T-cell (primary cell): Measurements from ENCODE around the gene FIBP. TPM values are rescaled to one million over a fixed set of nuclear protein-coding genes. Genes with fewer than 3 reads are reported as not detected.

ENCODE experiments used
- ATAC-seq, 4 experiments: fragments of 200-7000 bp in 3 of 4; fragments of 150-1000 bp in 1 of 4; cut with Tn5 transposase; replicated peaks in 1 of 4; 1 replicate in 3 of 4; 2 replicates in 1 of 4; pipeline ENCODE4 v1.10.0; 2021; ENCODE audit warnings: moderate library complexity in 3 of 4, mild to moderate bottlenecking in 2 of 4, moderate number of reproducible peaks in 1 of 4
- CTCF ChIA-PET, 2 donors: fragments of 300-600 bp; sonication (Branson Sonifier 250); formaldehyde crosslinking; loops; one replicate each; lab custom pipeline; 2022; ENCODE audit warnings: antibody characterized with exemption in 2 of 2; lab: Charles Lee
- POLR2A ChIA-PET, 2 donors: fragments of 300-600 bp; sonication (Branson Sonifier 250); formaldehyde crosslinking; loops; one replicate each; lab custom pipeline; 2022; ENCODE audit warnings: antibody characterized with exemption in 2 of 2; lab: Charles Lee
- DNase-seq, 35 experiments: peaks; one replicate each; pipeline versions ENCODE4 v3.0.0 to v3.0.0-alpha.2; 2013 to 2023
- H3K27ac ChIP-seq: one replicate; pipeline ENCODE4 v1.5.1; 2013; ENCODE audit warnings: low read length
- H3K27me3 ChIP-seq, 2 experiments: replicated peaks in 1 of 2; 1 replicate in 1 of 2; 2 replicates in 1 of 2; pipeline versions ENCODE4 v1.6.1 to v1.7.0; 2013; ENCODE audit warnings: low read length in 1 of 2, mixed read lengths in 1 of 2; ENCODE audit not compliant: control insufficient read depth in 2 of 2, insufficient read depth in 2 of 2; ENCODE audit errors: extremely low read depth in 1 of 2
- H3K36me3 ChIP-seq, 2 donors: 1 replicate in 1 of 2; 2 replicates in 1 of 2; pipeline versions ENCODE4 v1.6.1 to v1.7.0; 2013; ENCODE audit warnings: low read length in 1 of 2; ENCODE audit not compliant: control insufficient read depth in 2 of 2, insufficient read depth in 1 of 2; ENCODE audit errors: extremely low read depth in 1 of 2
- H3K4me1 ChIP-seq, 2 experiments: 1 replicate in 1 of 2; 2 replicates in 1 of 2; pipeline versions ENCODE4 v1.6.1 to v1.7.0; 2013; ENCODE audit warnings: low read length in 2 of 2, mixed read lengths in 1 of 2; ENCODE audit not compliant: insufficient read depth in 2 of 2, control insufficient read depth in 1 of 2; ENCODE audit errors: extremely low read depth in 1 of 2
- H3K4me3 ChIP-seq, 2 donors: 1 replicate in 1 of 2; 2 replicates in 1 of 2; pipeline versions ENCODE4 v1.5.1 to v1.7.0; 2013; ENCODE audit warnings: mild to moderate bottlenecking in 2 of 2, low read length in 1 of 2, moderate library complexity in 1 of 2; ENCODE audit not compliant: control insufficient read depth in 1 of 2; ENCODE audit errors: extremely low read depth in 1 of 2
- H3K9me3 ChIP-seq: 2 replicates; pipeline ENCODE4 v1.7.0; 2013
- H3K27ac Mint-ChIP-seq, 2 donors: one replicate each; pipeline ENCODE4 v1.8.0; 2020 to 2021; ENCODE audit warnings: mild to moderate bottlenecking in 2 of 2, mixed read lengths in 2 of 2
- H3K27me3 Mint-ChIP-seq, 2 donors: one replicate each; pipeline ENCODE4 v1.8.0; 2021 to 2022; ENCODE audit warnings: mixed read lengths in 2 of 2
- H3K36me3 Mint-ChIP-seq: one replicate; pipeline ENCODE4 v1.8.0; 2021; ENCODE audit warnings: mixed read lengths
- H3K4me1 Mint-ChIP-seq, 3 donors: one replicate each; pipeline ENCODE4 v1.8.0; 2020 to 2022; ENCODE audit warnings: mixed read lengths in 3 of 3, mild to moderate bottlenecking in 1 of 3
- H3K4me3 Mint-ChIP-seq, 3 donors: one replicate each; pipeline ENCODE4 v1.8.0; 2020 to 2022; ENCODE audit warnings: mild to moderate bottlenecking in 3 of 3, mixed read lengths in 3 of 3, moderate library complexity in 3 of 3
- H3K9me3 Mint-ChIP-seq, 3 donors: one replicate each; pipeline ENCODE4 v1.8.0; 2020 to 2022; ENCODE audit warnings: mixed read lengths in 3 of 3
- WGBS: methylation state at CpG from one replicate; pipeline ENCODE4 v1.1.5; 2013; ENCODE audit warnings: missing lambda C conversion rate; ENCODE audit not compliant: insufficient coverage; 5-methylcytosine and 5-hydroxymethylcytosine counted together
- total RNA-seq, 35 experiments: library from RNA in 6 of 35; stranded (reverse) in 6 of 35; fragments of 120-200 nt in 1 of 35; gene quantifications; one replicate each; pipeline versions ENCODE4 v1.2.1 to v1.2.4 and lab custom pipeline; 2013 to 2026

The FIBP gene
- total RNA-seq, 5 donors from 2014 or later (not counting 1 experiment from before 2014, with no cell fraction given), result 30.2 to 47.1 (median 39.2) TPM

GRCh38 chr11:65856689-65857499 lies 31.4 kb downstream of the FIBP start:
- H3K4me1 ChIP-seq, result peaks cover 22 to 74% of the 10 kb centered on the region in 2 experiments
- H3K9me3 ChIP-seq, result no peaks in the 10 kb centered on the region
- POLR2A ChIA-PET, result no interaction called here
- peaks cover 14 to 51% of the 10 kb centered on the region in 2 donors for H3K36me3 ChIP-seq
- H3K27ac Mint-ChIP-seq, result peak overlapping the region; percentile 90 to 91
- DNase-seq (peak; percentile 67 to 88 (median 82)), ATAC-seq (peak; percentile 9 to 26 (median 19))
- CTCF ChIA-PET, result no interaction called here
- H3K36me3 Mint-ChIP-seq, result peaks cover 42% of the 10 kb centered on the region
- H3K27ac ChIP-seq, result peak overlapping the region; percentile 40
- no peaks in the 10 kb centered on the region for H3K27me3 ChIP-seq
- no peaks in the 10 kb centered on the region for H3K9me3 Mint-ChIP-seq
- no peaks in the 10 kb centered on the region for H3K27me3 Mint-ChIP-seq
- peak overlapping the region; percentile 90 to 93 for H3K4me3 ChIP-seq
- H3K4me1 Mint-ChIP-seq, result peaks cover 59 to 65% (median 64%) of the 10 kb centered on the region in 3 donors
- under 1% methylated on average over 57 of the region's 57 CpGs for WGBS
- H3K4me3 Mint-ChIP-seq, result peak overlapping the region; percentile 84 to 97 (median 86)

DNA sequence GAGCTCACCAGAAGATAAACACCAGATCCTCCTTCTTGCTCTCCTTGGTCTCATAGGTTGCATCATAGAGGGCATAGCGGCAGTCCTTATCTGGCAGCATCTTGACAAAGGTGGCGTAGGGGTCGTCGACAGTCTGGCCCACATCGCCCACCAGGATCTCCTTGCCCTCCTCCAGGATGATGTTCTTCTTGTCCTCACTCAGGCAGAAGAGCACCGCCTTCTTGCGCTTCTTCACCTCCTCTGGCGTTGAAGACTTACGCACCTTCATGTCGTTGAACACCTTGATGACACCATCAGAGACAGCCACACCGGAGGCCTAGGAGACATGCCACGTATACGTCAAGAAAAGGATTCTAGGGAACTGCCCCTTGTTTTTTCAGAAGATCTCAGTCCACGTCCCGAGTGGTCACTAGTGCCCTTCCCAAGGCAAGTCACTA lies 32.3 kb downstream of the FIBP start:
- ATAC-seq, result no peak
- Histone ChIP-seq H3K27me3 (no peaks in the 10 kb centered on the region), H3K36me3 (peaks cover 21 to 57% of the 10 kb centered on the region in 2 donors), H3K4me1 (peaks cover 17 to 64% of the 10 kb centered on the region in 2 experiments), H3K27ac (peak overlapping the region; percentile 40), H3K4me3 (peak overlapping the region; percentile 90 to 93), H3K9me3 (no peaks in the 10 kb centered on the region)
- 82% methylated on average over 15 of the region's 15 CpGs for WGBS
- Mint-ChIP-seq H3K27ac (peak overlapping the region; percentile 90 to 91), H3K9me3 (no peaks in the 10 kb centered on the region), H3K36me3 (peaks cover 48% of the 10 kb centered on the region), H3K27me3 (no peaks in the 10 kb centered on the region), H3K4me3 (peak overlapping the region; percentile 84 to 97 (median 86)), H3K4me1 (peaks cover 51 to 56% (median 55%) of the 10 kb centered on the region in 3 donors)
- CTCF ChIA-PET, result no interaction called here
- POLR2A ChIA-PET, result no interaction called here
- DNase-seq, result peak in 1 of 35 experiments; percentile 14

DNA sequence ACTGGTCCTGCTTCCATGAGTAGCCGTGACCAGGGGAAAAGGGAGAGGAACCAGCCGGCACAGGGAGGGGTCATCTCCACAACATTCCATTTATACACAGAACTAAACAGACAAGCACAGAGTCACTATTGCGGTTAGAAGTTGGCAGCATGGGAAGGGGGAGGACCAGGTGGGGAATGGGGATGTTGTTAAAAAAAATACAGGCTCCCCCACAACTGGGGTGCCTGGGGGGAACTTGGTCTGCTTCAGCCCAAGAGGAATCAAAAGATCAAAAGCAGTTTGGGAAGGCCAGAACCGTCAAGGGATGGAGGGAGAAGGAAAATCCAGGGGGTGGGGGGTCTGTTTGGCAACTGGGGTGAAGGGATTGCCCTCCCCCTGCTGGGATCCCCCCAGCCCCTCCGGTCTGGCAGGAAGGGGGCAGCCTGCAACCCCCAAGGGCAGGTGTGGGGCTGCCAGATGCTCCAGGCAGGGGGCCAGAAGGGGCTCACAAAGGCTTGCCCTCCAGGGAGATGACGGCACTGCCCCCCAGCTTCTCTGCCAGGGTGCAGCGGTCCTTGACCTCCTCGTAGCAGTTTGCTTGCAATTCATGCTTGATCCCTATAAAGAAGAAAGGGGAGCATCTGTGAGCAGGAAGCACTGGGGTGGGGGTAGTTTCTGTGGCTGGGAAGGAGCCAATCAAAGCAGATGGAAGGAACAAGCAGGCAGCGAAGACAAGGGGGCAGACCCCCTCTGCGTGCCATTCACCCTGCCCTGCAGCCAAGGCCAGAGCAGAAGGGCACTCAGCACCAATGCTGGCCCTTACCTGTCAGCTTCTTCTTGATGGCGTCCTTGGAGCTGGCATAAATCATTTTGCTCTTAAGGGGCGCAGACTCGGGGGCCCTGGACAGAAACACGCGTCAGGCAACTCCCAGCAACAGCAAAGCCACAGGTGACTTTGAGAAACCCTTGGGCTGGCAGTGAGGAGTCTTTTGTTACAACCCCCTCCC lies 33.1 kb downstream of the FIBP start:
- H3K9me3 ChIP-seq, result no peaks in the 10 kb centered on the region
- H3K27ac ChIP-seq, result no peak overlapping the region
- WGBS, result 90% methylated on average over 10 of the region's 15 CpGs
- H3K36me3 Mint-ChIP-seq, result peaks cover 48% of the 10 kb centered on the region
- H3K4me3 ChIP-seq, result no peak overlapping the region
- peaks cover 17 to 61% of the 10 kb centered on the region in 2 experiments for H3K4me1 ChIP-seq
- H3K4me1 Mint-ChIP-seq, result peaks cover 47 to 54% (median 53%) of the 10 kb centered on the region in 3 donors
- H3K27ac Mint-ChIP-seq, result peak overlapping the region; percentile 90 to 91
- ChIA-PET POLR2A (no interaction called here), CTCF (no interaction called here)
- H3K27me3 Mint-ChIP-seq, result no peaks in the 10 kb centered on the region
- no peak for ATAC-seq
- no peaks in the 10 kb centered on the region for H3K27me3 ChIP-seq
- H3K36me3 ChIP-seq, result peaks cover 21 to 62% of the 10 kb centered on the region in 2 donors
- no peaks in the 10 kb centered on the region for H3K9me3 Mint-ChIP-seq
- no peak for DNase-seq
- H3K4me3 Mint-ChIP-seq, result peak overlapping the region; percentile 61 to 97 (median 86)

DNA sequence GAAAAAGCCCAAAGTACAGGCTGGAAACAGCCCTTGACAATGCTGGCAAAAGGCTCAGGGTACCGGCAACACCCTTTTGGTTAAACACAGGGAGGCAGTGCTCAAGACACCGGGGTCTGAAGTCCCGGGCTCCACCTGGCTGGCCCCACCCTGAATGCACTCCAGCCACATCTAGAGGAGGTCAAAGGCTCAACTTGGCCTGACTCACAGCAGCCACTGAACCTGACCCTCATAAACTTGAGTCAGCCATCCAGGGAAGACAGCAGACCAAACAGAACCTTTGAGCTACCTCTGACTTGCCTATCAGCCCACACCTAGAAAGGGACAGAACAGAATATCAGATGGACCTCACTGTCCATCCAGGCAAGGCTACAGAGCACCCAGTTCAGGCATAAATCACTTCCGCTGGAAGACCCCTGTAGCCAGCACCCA lies 34.1 kb downstream of the FIBP start:
- H3K36me3 ChIP-seq, result peaks cover 21 to 62% of the 10 kb centered on the region in 2 donors
- H3K4me3 ChIP-seq, result no peak overlapping the region
- Mint-ChIP-seq H3K27ac (peak overlapping the region; percentile 3 to 67), H3K4me3 (peak overlapping the region in 2 of 3 donors; percentile 39 to 97), H3K27me3 (no peaks in the 10 kb centered on the region), H3K4me1 (peaks cover 41 to 48% (median 48%) of the 10 kb centered on the region in 3 donors), H3K9me3 (no peaks in the 10 kb centered on the region), H3K36me3 (peaks cover 48% of the 10 kb centered on the region)
- CTCF ChIA-PET, result no interaction called here
- ATAC-seq (no peak), DNase-seq (peak in 1 of 35 experiments; percentile 6)
- POLR2A ChIA-PET, result no interaction called here
- peaks cover 17 to 51% of the 10 kb centered on the region in 2 experiments for H3K4me1 ChIP-seq
- H3K27me3 ChIP-seq, result no peaks in the 10 kb centered on the region
- peak overlapping the region; percentile 1 for H3K27ac ChIP-seq
- WGBS, result 93% methylated on average over 2 of the region's 4 CpGs
- H3K9me3 ChIP-seq, result no peaks in the 10 kb centered on the region

DNA sequence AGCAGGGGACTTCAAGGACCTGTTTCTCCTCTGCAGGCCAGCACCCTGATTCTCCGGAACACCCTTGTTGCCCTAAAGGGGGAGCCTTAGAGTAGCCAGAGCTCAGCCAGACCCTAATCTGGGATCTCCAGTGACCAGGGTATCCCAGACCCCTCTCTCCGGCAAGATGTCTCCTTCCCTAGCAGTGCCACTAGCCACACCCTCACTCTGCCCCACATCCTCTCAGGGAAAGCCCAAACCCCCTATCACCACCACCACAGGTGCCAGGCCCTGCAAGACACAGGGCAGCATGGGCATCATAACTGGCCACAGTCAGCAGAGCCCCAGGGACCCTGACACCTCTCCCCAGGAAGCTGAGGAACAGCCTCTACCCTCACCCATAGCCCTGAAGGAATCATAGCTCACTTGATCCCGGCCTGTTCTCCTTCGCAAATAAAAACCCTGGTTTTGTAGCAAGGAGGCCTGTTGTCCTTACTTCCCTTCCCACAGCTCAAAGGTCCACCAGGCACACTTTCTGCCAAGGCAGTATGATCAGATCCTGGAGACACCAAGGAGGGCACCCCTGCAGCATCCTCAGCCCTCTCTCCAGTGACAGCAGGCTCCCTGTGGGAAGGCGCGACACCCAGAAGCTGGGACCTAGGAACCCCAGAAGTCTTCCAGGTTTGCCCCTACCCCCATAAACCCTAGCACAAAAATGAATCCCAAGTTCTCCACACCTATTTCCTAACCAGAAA lies 34.9 kb downstream of the FIBP start:
- H3K4me3 ChIP-seq, result no peak overlapping the region
- Mint-ChIP-seq H3K9me3 (no peaks in the 10 kb centered on the region), H3K27ac (peak overlapping the region in 1 of 2 donors; percentile 80), H3K4me1 (peaks cover 34 to 42% (median 41%) of the 10 kb centered on the region in 3 donors), H3K27me3 (no peaks in the 10 kb centered on the region), H3K4me3 (peak overlapping the region in 1 of 3 donors; percentile 17), H3K36me3 (peaks cover 48% of the 10 kb centered on the region)
- peaks cover 21 to 62% of the 10 kb centered on the region in 2 donors for H3K36me3 ChIP-seq
- POLR2A ChIA-PET, result no interaction called here
- no peaks in the 10 kb centered on the region for H3K9me3 ChIP-seq
- no peaks in the 10 kb centered on the region for H3K27me3 ChIP-seq
- ATAC-seq (no peak), DNase-seq (peak in 2 of 35 experiments; percentile 4 to 9)
- WGBS, result 94% methylated on average over 6 of the region's 6 CpGs
- peak overlapping the region; percentile 1 for H3K27ac ChIP-seq
- H3K4me1 ChIP-seq, result peaks cover 13 to 43% of the 10 kb centered on the region in 2 experiments
- CTCF ChIA-PET, result no interaction called here
